ENCODE results near the gene CTIF.

Gene CTIF

GRCh38 chr18:48836806-48837615 is 298.2 kb downstream of the CTIF start:
- no peak for DNase-seq (ENCODE audit: low spot score)

- DNase-seq (ENCODE audit: low spot score), result no peak
Measured at GRCh38 chr18:48837676-48838075, 298.8 kb downstream of the CTIF start.

- no peak for DNase-seq (ENCODE audit: low spot score)
Measured at GRCh38 chr18:48838166-48838775, 299.4 kb downstream of the CTIF start.

GRCh38 chr18:48838921-48839818 is 300.3 kb downstream of the CTIF start:
- DNase-seq (ENCODE audit: low spot score), result no peak

GRCh38 chr18:48839819-48840490 is 301.1 kb downstream of the CTIF start:
- DNase-seq (ENCODE audit: low spot score), result no peak

- no peak for DNase-seq (ENCODE audit: low spot score)
Measured at GRCh38 chr18:48840491-48840877, 301.7 kb downstream of the CTIF start.

- peak; percentile 30 for DNase-seq (ENCODE audit: low spot score)
Measured at GRCh38 chr18:48841381-48842258, 302.8 kb downstream of the CTIF start.

- DNase-seq (ENCODE audit: low spot score), result no peak
Measured at GRCh38 chr18:48842259-48843061, 303.6 kb downstream of the CTIF start.

GRCh38 chr18:48843162-48843561 is 304.3 kb downstream of the CTIF start:
- no peak for DNase-seq (ENCODE audit: low spot score)

GRCh38 chr18:48843596-48843995 is 304.8 kb downstream of the CTIF start:
- no peak for DNase-seq (ENCODE audit: low spot score)

- no peak for DNase-seq (ENCODE audit: low spot score)
Measured at GRCh38 chr18:48844271-48844670, 305.4 kb downstream of the CTIF start.

- DNase-seq (ENCODE audit: low spot score), result no peak
Measured at GRCh38 chr18:48845174-48845573, 306.3 kb downstream of the CTIF start.

GRCh38 chr18:48846423-48846932 is 307.6 kb downstream of the CTIF start:
- no peak for DNase-seq (ENCODE audit: low spot score)

GRCh38 chr18:48847807-48848486 is 309.1 kb downstream of the CTIF start:
- DNase-seq (ENCODE audit: low spot score), result no peak

- no peak for DNase-seq (ENCODE audit: low spot score)
Measured at GRCh38 chr18:48848641-48849143, 309.9 kb downstream of the CTIF start.

- no peak for DNase-seq (ENCODE audit: low spot score)
Measured at GRCh38 chr18:48850822-48851598, 312.2 kb downstream of the CTIF start.

GRCh38 chr18:48851599-48851960 is 312.7 kb downstream of the CTIF start:
- DNase-seq (ENCODE audit: low spot score), result no peak

GRCh38 chr18:48852292-48852691 is 313.5 kb downstream of the CTIF start:
- DNase-seq (ENCODE audit: low spot score), result no peak

GRCh38 chr18:48852794-48853193 is 314.0 kb downstream of the CTIF start:
- no peak for DNase-seq (ENCODE audit: low spot score)

Data from COLO829 (cell line).